Measurements from ENCODE around the gene SHROOM2.
"Not testable (repeated sequence)": the region's sequence is repeated elsewhere in the genome, so short reads cannot be mapped to it uniquely, and the experiment has no call there.

The SHROOM2 gene

GRCh38 chrX:9785254-9785943 lies 830 bp upstream of the SHROOM2 start:
- no peak for DNase-seq (ENCODE audit: low read depth, low spot score)

GRCh38 chrX:9786798-9787635 lies 788 bp downstream of the SHROOM2 start:
- no peak for DNase-seq (ENCODE audit: low read depth, low spot score)

- DNase-seq (ENCODE audit: low read depth, low spot score), result no peak
Observed at GRCh38 chrX:9788911-9789310, 2.7 kb downstream of the SHROOM2 start.

GRCh38 chrX:9789555-9789954 lies 3.3 kb downstream of the SHROOM2 start:
- no peak for DNase-seq (ENCODE audit: low read depth, low spot score)

GRCh38 chrX:9790866-9791265 lies 4.6 kb downstream of the SHROOM2 start:
- DNase-seq (ENCODE audit: low read depth, low spot score), result no peak

- DNase-seq (ENCODE audit: low read depth, low spot score), result no peak
Observed at GRCh38 chrX:9794495-9794894, 8.3 kb downstream of the SHROOM2 start.

GRCh38 chrX:9797384-9798360 lies 11.4 kb downstream of the SHROOM2 start:
- DNase-seq (ENCODE audit: low read depth, low spot score), result no peak

GRCh38 chrX:9802737-9803136 lies 16.5 kb downstream of the SHROOM2 start:
- no peak for DNase-seq (ENCODE audit: low read depth, low spot score)

GRCh38 chrX:9804444-9804843 lies 18.2 kb downstream of the SHROOM2 start:
- DNase-seq (ENCODE audit: low read depth, low spot score), result no peak

GRCh38 chrX:9805956-9806355 lies 19.7 kb downstream of the SHROOM2 start:
- no peak for DNase-seq (ENCODE audit: low read depth, low spot score)

GRCh38 chrX:9807355-9808182 lies 21.3 kb downstream of the SHROOM2 start:
- no peak for DNase-seq (ENCODE audit: low read depth, low spot score)

- not testable (repeated sequence) for DNase-seq (ENCODE audit: low read depth, low spot score)
Observed at GRCh38 chrX:9809876-9810275, 23.6 kb downstream of the SHROOM2 start.

- DNase-seq (ENCODE audit: low read depth, low spot score), result not testable (repeated sequence)
Observed at GRCh38 chrX:9811086-9811485, 24.9 kb downstream of the SHROOM2 start.

GRCh38 chrX:9816084-9816700 lies 30.0 kb downstream of the SHROOM2 start:
- DNase-seq (ENCODE audit: low read depth, low spot score), result no peak

GRCh38 chrX:9821572-9821971 lies 35.3 kb downstream of the SHROOM2 start:
- DNase-seq (ENCODE audit: low read depth, low spot score), result no peak

GRCh38 chrX:9824554-9824953 lies 38.3 kb downstream of the SHROOM2 start:
- no peak for DNase-seq (ENCODE audit: low read depth, low spot score)

GRCh38 chrX:9825129-9825790 lies 39.0 kb downstream of the SHROOM2 start:
- no peak for DNase-seq (ENCODE audit: low read depth, low spot score)

- DNase-seq (ENCODE audit: low read depth, low spot score), result no peak
Observed at GRCh38 chrX:9825966-9826365, 39.7 kb downstream of the SHROOM2 start.

- DNase-seq (ENCODE audit: low read depth, low spot score), result no peak
Observed at GRCh38 chrX:9829308-9830267, 43.4 kb downstream of the SHROOM2 start.
